ENCODE results near the gene CIPC. TPM values are rescaled to one million over a fixed set of nuclear protein-coding genes. Genes with fewer than 3 reads are reported as not detected.

The CIPC gene
- total and polyA plus RNA-seq, 2 of the 13 experiments (the other 11 are each of a cell fraction or from before 2014, with no cell fraction given), result 7.6 to 13.9 TPM

- POLR2A ChIA-PET, result no interaction called here
- Histone ChIP-seq H4K20me1 (ENCODE audit: insufficient read depth, low read length) (no peaks in the 10 kb centered on the region), H3K27me3 (ENCODE audit: control insufficient read depth in 1 of 2, insufficient read depth in 2 of 2, low read length in 2 of 2) (no peaks in the 10 kb centered on the region; a peak in 1 of 5 replicates), H3K36me3 (replicated peaks in 1 of 2; ENCODE audit: control insufficient read depth in 1 of 2, insufficient read depth in 2 of 2, low read length in 2 of 2) (0 out of 5 replicates have a peak, but pooled peaks cover 0 to 2% of the 10 kb centered on the region in 2 experiments), H3K4me1 (ENCODE audit: insufficient read depth, low read length) (peaks cover 24% of the 10 kb centered on the region), H3K27ac (ENCODE audit: extremely low read length, insufficient read depth, low read length) (no peak overlapping the region), H3K9me3 (ENCODE audit: low read length) (no peaks in the 10 kb centered on the region), H2AFZ (ENCODE audit: low read length) (no peak overlapping the region), H3K4me2 (ENCODE audit: low read depth, low read length) (no peak overlapping the region), H3K79me2 (ENCODE audit: insufficient read depth, low read length) (peaks cover 16% of the 10 kb centered on the region), H3K4me3 (replicated peaks in 1 of 3; ENCODE audit: insufficient read depth in 1 of 3, low read depth in 2 of 3, low read length in 3 of 3) (no peak overlapping the region), H3K9ac (ENCODE audit: insufficient read depth, low read depth, low read length) (no peak overlapping the region)
- FAIRE-seq (no peak), DNase-seq (ENCODE audit: low spot score) (no peak), ATAC-seq (no peak)
- intact Hi-C loops (cut with micrococcal nuclease; ENCODE audit: unreplicated experiment) (no loop called here), in situ Hi-C loops (cut with HindIII; ENCODE audit: extremely low pct_ligation_motif_present, low pct_unique_long_range_greater_than_20kb) (no loop called here)
- WGBS (ENCODE audit: low lambda C conversion rate), result 86% methylated on average over 3 of the region's 3 CpGs
- CTCF ChIA-PET (ENCODE audit: low intra/inter-chr PET ratio, low total read pairs), result no interaction called here
- TF ChIP-seq PAF1 (CRISPR knock-in tag; IDR thresholded peaks at IDR 0.05), result no peak
- BruUV-seq (replicated peaks), result no TSS peak
These were observed 2.9 kb downstream of the CIPC start for GRCh38 chr14:77100961-77101360.

GRCh38 chr14:77102154-77102553 is 4.1 kb downstream of the CIPC start:
- CTCF ChIA-PET (ENCODE audit: low intra/inter-chr PET ratio, low total read pairs), result no interaction called here
- no peak for TF ChIP-seq ZBTB34 (CRISPR knock-in tag; IDR thresholded peaks at IDR 0.05)
- TF ChIP-seq ZNF24 (IDR thresholded peaks at IDR 0.05), result no peak
- TF ChIP-seq ZNF276 (CRISPR knock-in tag; IDR thresholded peaks at IDR 0.05; ENCODE audit: low read depth), result no peak
- H3K9ac ChIP-seq (ENCODE audit: insufficient read depth, low read depth, low read length), result no peak overlapping the region

More at GRCh38 chr14:77102154-77102553, 4.1 kb downstream of the CIPC start:
- no peak overlapping the region for H3K4me2 ChIP-seq (ENCODE audit: low read depth, low read length)
- FAIRE-seq (no peak), ATAC-seq (no peak), DNase-seq (ENCODE audit: low spot score) (no peak)
- H3K27me3 ChIP-seq (ENCODE audit: control insufficient read depth in 1 of 2, insufficient read depth in 2 of 2, low read length in 2 of 2), result no peaks in the 10 kb centered on the region; a peak in 1 of 5 replicates
- no TSS peak for BruUV-seq (replicated peaks)
- H3K4me3 ChIP-seq (replicated peaks in 1 of 3; ENCODE audit: insufficient read depth in 1 of 3, low read depth in 2 of 3, low read length in 3 of 3), result no peak overlapping the region
- 86% methylated on average over 4 of the region's 4 CpGs for WGBS (ENCODE audit: low lambda C conversion rate)
- no peak overlapping the region for H2AFZ ChIP-seq (ENCODE audit: low read length)
- H3K27ac ChIP-seq (ENCODE audit: extremely low read length, insufficient read depth, low read length), result no peak overlapping the region
- no peaks in the 10 kb centered on the region for H3K9me3 ChIP-seq (ENCODE audit: low read length)
- peaks cover 14% of the 10 kb centered on the region for H3K79me2 ChIP-seq (ENCODE audit: insufficient read depth, low read length)
- H3K4me1 ChIP-seq (ENCODE audit: insufficient read depth, low read length), result peaks cover 13% of the 10 kb centered on the region
- POLR2A ChIA-PET, result no interaction called here
- in situ Hi-C loops (cut with HindIII; ENCODE audit: extremely low pct_ligation_motif_present, low pct_unique_long_range_greater_than_20kb), result no loop called here
- peaks cover 0 to 12% of the 10 kb centered on the region in 2 experiments; a peak in 3 of 5 replicates for H3K36me3 ChIP-seq (replicated peaks in 1 of 2; ENCODE audit: control insufficient read depth in 1 of 2, insufficient read depth in 2 of 2, low read length in 2 of 2)
- intact Hi-C loops (cut with micrococcal nuclease; ENCODE audit: unreplicated experiment), result no loop called here
- no peaks in the 10 kb centered on the region for H4K20me1 ChIP-seq (ENCODE audit: insufficient read depth, low read length)
